Duodenal mucosa (tissue), 2 donors: ENCODE data around the gene GRID2.
"Not testable (repeated sequence)": the region's sequence is repeated elsewhere in the genome, so short reads cannot be mapped to it uniquely, and the experiment has no call there.

Experiments used
- H3K27ac ChIP-seq: one replicate; pipeline ENCODE4 v1.7.0; 2013; ENCODE audit warnings: low read depth, low read length
- H3K27me3 ChIP-seq, 2 donors: one replicate each; pipeline ENCODE4 v1.7.0; 2013; ENCODE audit warnings: low read length in 2 of 2, control low read depth in 1 of 2; ENCODE audit not compliant: insufficient read depth in 2 of 2, control insufficient read depth in 1 of 2
- H3K36me3 ChIP-seq, 2 donors: one replicate each; pipeline ENCODE4 v1.7.0; 2013; ENCODE audit warnings: low read length in 2 of 2, control low read depth in 1 of 2; ENCODE audit not compliant: insufficient read depth in 2 of 2, control insufficient read depth in 1 of 2
- H3K4me1 ChIP-seq, 2 donors: one replicate each; pipeline ENCODE4 v1.7.0; 2013; ENCODE audit warnings: low read length in 2 of 2, control low read depth in 1 of 2; ENCODE audit not compliant: insufficient read depth in 2 of 2, control insufficient read depth in 1 of 2
- H3K4me3 ChIP-seq, 2 donors: one replicate each; pipeline ENCODE4 v1.7.0; 2013; ENCODE audit warnings: low read length in 2 of 2, low read depth in 1 of 2
- H3K9ac ChIP-seq, 2 donors: one replicate each; pipeline ENCODE4 v1.7.0; 2013; ENCODE audit warnings: low read length in 2 of 2, low read depth in 1 of 2
- H3K9me3 ChIP-seq, 2 donors: one replicate each; pipeline ENCODE4 v1.7.0; 2013; ENCODE audit warnings: low read length in 2 of 2, control low read depth in 1 of 2; ENCODE audit not compliant: control insufficient read depth in 1 of 2

Gene GRID2

GRCh38 chr4:92406488-92406887 is 102.7 kb downstream of the GRID2 start:
- Histone ChIP-seq H3K27ac (no peak overlapping the region), H3K27me3 (no peaks in the 10 kb centered on the region)

GRCh38 chr4:92421920-92422319 is 118.2 kb downstream of the GRID2 start:
- Histone ChIP-seq H3K27me3 (no peaks in the 10 kb centered on the region), H3K36me3 (no peaks in the 10 kb centered on the region), H3K4me3 (no peak overlapping the region), H3K9me3 (no peaks in the 10 kb centered on the region), H3K27ac (no peak overlapping the region), H3K9ac (no peak overlapping the region), H3K4me1 (no peaks in the 10 kb centered on the region)

More at GRCh38 chr4:92406488-92406887, 102.7 kb downstream of the GRID2 start:
- no peaks in the 10 kb centered on the region for H3K36me3 ChIP-seq
- no peaks in the 10 kb centered on the region for H3K9me3 ChIP-seq
- no peaks in the 10 kb centered on the region for H3K4me1 ChIP-seq
- no peak overlapping the region for H3K4me3 ChIP-seq
- no peak overlapping the region for H3K9ac ChIP-seq

- H3K9ac ChIP-seq = no peak overlapping the region
- H3K4me3 ChIP-seq = no peak overlapping the region
- H3K36me3 ChIP-seq = no peaks in the 10 kb centered on the region
- H3K4me1 ChIP-seq = no peaks in the 10 kb centered on the region
- H3K9me3 ChIP-seq = no peaks in the 10 kb centered on the region
- no peaks in the 10 kb centered on the region for H3K27me3 ChIP-seq
- no peak overlapping the region for H3K27ac ChIP-seq
These were observed 129.5 kb downstream of the GRID2 start for GRCh38 chr4:92433272-92433758.

GRCh38 chr4:92438722-92439121 is 135.0 kb downstream of the GRID2 start:
- not testable (repeated sequence) for H3K4me1 ChIP-seq, H3K36me3 ChIP-seq, H3K27ac ChIP-seq, H3K9me3 ChIP-seq, H3K27me3 ChIP-seq, H3K9ac ChIP-seq, H3K4me3 ChIP-seq

- not testable (repeated sequence) for H3K4me1 ChIP-seq, H3K27me3 ChIP-seq, H3K27ac ChIP-seq, H3K36me3 ChIP-seq, H3K4me3 ChIP-seq, H3K9me3 ChIP-seq, H3K9ac ChIP-seq
These were observed 138.4 kb downstream of the GRID2 start for GRCh38 chr4:92442131-92442530.

GRCh38 chr4:92444143-92444843 is 140.5 kb downstream of the GRID2 start:
- H3K4me3 ChIP-seq, H3K36me3 ChIP-seq, H3K27me3 ChIP-seq, H3K9ac ChIP-seq, H3K27ac ChIP-seq, H3K4me1 ChIP-seq, H3K9me3 ChIP-seq: not testable (repeated sequence)

GRCh38 chr4:92445127-92445526 is 141.4 kb downstream of the GRID2 start:
- Histone ChIP-seq H3K9ac (no peak overlapping the region), H3K27me3 (no peaks in the 10 kb centered on the region), H3K4me1 (no peaks in the 10 kb centered on the region), H3K9me3 (no peaks in the 10 kb centered on the region), H3K27ac (no peak overlapping the region), H3K36me3 (no peaks in the 10 kb centered on the region), H3K4me3 (no peak overlapping the region)

- Histone ChIP-seq H3K4me3 (no peak overlapping the region), H3K36me3 (no peaks in the 10 kb centered on the region), H3K9ac (no peak overlapping the region), H3K27me3 (no peaks in the 10 kb centered on the region), H3K27ac (no peak overlapping the region), H3K9me3 (no peaks in the 10 kb centered on the region), H3K4me1 (no peaks in the 10 kb centered on the region)
These were observed 143.6 kb downstream of the GRID2 start for GRCh38 chr4:92447255-92447905.

GRCh38 chr4:92448176-92448575 is 144.4 kb downstream of the GRID2 start:
- H3K9ac ChIP-seq, H3K9me3 ChIP-seq, H3K27me3 ChIP-seq, H3K4me1 ChIP-seq, H3K4me3 ChIP-seq, H3K27ac ChIP-seq, H3K36me3 ChIP-seq: not testable (repeated sequence)

GRCh38 chr4:92450694-92451093 is 146.9 kb downstream of the GRID2 start:
- H3K4me3 ChIP-seq = no peak overlapping the region
- no peaks in the 10 kb centered on the region for H3K36me3 ChIP-seq
- no peak overlapping the region for H3K27ac ChIP-seq
- H3K27me3 ChIP-seq = no peaks in the 10 kb centered on the region
- no peaks in the 10 kb centered on the region for H3K4me1 ChIP-seq
- H3K9me3 ChIP-seq = no peaks in the 10 kb centered on the region
- H3K9ac ChIP-seq = no peak overlapping the region
